Measurements from ENCODE around the gene OR10X1.

Gene OR10X1, protein sequence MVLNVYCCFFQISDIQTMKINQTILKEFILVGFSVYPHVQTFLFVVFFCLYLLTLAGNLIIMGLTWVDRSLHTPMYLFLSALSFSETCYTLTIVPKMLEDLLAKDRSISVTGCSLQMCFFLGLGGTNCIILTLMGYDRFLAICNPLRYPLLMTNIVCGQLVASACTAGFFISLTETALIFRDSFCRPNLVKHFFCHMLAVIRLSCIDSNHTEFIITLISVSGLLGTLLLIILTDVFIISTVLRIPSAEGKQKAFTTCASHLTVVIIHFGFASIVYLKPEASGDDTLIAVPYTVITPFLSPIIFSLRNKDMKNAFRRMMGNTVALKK

DNA sequence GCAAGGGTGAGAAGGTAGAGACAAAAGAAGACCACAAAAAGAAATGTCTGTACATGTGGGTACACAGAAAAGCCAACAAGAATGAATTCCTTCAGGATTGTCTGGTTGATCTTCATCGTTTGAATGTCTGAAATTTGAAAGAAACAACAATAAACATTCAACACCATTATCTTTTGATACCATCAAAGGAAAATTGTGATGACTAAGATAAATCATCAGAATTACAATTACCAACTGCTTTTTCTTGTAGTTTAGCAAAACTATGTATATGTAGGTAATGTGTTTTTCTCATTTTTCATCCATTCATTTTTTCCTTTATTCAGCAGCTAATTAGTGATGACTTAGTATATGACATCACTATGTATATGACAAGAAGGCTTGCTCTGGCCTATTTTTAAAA lies at the start of gene OR10X1:
OR10X1 (minus strand) TSS at position 167 of the 400 bp plus-strand sequence; CDS start at position 167, 0 bp downstream.
- no peak within 1 kb of the TSS for H3K4me3 ChIP-seq (ENCODE audit: low read length)
- H3K9me3 ChIP-seq (ENCODE audit: low read length) = no peaks in the 10 kb centered on the region
- no peaks in the 10 kb centered on the region for H3K27me3 ChIP-seq (ENCODE audit: insufficient read depth, low read length)
- no peaks in the 10 kb centered on the region for H3K4me1 ChIP-seq (ENCODE audit: insufficient read depth, low read length)
- H3K36me3 ChIP-seq (ENCODE audit: insufficient read depth, low read length) = no peaks in the 10 kb centered on the region
- H2AFZ ChIP-seq (ENCODE audit: low read depth, low read length) = no peak within 1 kb of the TSS

DNA sequence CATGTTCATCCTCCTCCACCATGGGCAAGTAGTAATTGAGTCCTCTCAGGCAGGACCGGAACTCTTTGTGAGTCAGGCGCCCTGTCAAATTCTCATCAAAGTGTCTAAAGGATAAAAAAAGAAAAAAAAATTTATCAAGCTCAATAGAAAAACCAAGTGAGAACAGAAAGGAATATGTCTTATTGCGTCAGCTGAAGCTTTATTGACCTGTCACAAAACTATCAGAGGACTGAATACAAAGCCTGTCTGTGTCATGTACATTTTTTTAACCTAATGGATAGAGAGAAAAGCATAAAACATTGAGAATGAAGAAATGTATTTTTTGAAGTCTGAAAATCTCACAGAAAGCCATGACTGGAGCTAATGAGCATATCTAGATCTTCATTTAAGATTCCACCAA lies 34.1 kb upstream of the OR10X1 start:
- H3K36me3 ChIP-seq (ENCODE audit: insufficient read depth, low read length) = no peaks in the 10 kb centered on the region
- no peaks in the 10 kb centered on the region for H3K27me3 ChIP-seq (ENCODE audit: insufficient read depth, low read length)
- H3K4me1 ChIP-seq (ENCODE audit: insufficient read depth, low read length) = no peaks in the 10 kb centered on the region
- H2AFZ ChIP-seq (ENCODE audit: low read depth, low read length) = no peak overlapping the region
- no peaks in the 10 kb centered on the region for H3K9me3 ChIP-seq (ENCODE audit: low read length)
- no peak overlapping the region for H3K4me3 ChIP-seq (ENCODE audit: low read length)

DNA sequence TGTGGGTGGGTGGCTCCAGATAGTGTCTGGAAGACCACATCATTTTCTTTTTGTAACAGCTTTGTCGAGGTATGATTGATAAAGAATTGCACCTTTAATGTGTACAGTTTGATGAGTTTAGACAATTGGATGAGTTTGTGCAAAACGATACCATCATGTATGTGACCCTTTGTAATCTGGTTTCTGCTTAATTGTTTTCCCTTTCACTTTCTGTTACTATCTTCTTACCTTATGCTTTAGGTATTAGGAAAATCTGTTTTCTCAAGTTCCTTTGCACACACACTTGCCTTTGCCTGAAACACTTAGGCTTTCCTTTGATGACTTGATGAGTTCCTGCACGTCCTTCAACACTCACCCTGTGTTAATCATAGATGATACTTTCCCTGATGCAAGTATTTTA lies 32.2 kb upstream of the OR10X1 start:
- no peak overlapping the region for H3K4me3 ChIP-seq (ENCODE audit: low read length)
- H2AFZ ChIP-seq (ENCODE audit: low read depth, low read length) = no peak overlapping the region
- no peaks in the 10 kb centered on the region for H3K36me3 ChIP-seq (ENCODE audit: insufficient read depth, low read length)
- H3K27me3 ChIP-seq (ENCODE audit: insufficient read depth, low read length) = no peaks in the 10 kb centered on the region
- no peaks in the 10 kb centered on the region for H3K4me1 ChIP-seq (ENCODE audit: insufficient read depth, low read length)
- no peaks in the 10 kb centered on the region for H3K9me3 ChIP-seq (ENCODE audit: low read length)

DNA sequence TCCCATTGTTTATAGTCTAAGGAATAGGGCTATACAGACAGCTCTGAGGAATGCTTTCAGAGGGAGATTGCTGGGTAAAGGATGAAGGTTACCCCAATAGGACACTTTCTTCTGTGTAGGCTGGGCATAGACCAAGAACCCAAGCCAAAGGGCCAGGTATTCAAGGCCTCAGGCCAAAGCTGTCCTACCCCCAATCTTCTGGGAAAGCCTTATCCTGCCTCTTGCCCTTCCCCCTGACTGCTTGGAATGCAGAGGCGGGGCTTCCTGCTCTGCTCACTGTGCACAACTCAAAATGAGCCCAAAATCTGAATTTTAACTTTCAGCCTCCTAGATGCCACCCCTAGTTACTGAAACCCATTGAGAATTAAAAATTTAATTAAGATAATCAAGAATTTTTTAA lies 27.6 kb upstream of the OR10X1 start:
- Histone ChIP-seq H3K4me3 (ENCODE audit: low read length) (no peak overlapping the region), H3K36me3 (ENCODE audit: insufficient read depth, low read length) (no peaks in the 10 kb centered on the region), H3K9me3 (ENCODE audit: low read length) (no peaks in the 10 kb centered on the region), H3K4me1 (ENCODE audit: insufficient read depth, low read length) (no peaks in the 10 kb centered on the region), H2AFZ (ENCODE audit: low read depth, low read length) (no peak overlapping the region), H3K27me3 (ENCODE audit: insufficient read depth, low read length) (no peaks in the 10 kb centered on the region)

DNA sequence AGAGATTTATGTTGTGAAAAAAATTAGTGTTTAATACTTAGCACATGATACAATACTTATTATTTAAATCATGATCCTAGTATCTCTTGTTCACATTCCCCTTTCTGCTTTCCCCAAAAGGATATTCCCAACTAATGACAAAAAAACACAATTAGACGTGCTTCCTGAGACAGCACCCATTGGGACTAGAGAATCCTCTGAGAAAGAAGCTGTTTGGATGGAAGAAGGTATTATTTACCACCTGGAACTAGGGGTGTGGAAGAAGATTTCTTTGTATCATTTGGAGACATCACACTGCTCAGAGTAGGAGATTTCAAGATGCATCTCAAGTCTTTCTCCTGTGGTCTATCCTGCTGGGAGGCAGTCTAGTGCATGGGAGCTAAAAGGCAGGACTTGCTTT lies 25.3 kb upstream of the OR10X1 start, which contains the start of gene OR10Z1:
OR10Z1 (plus strand) TSS at position 301 of the 400 bp plus-strand sequence. CDS start 1,171 bp downstream, outside the sequence.
- H3K27me3 ChIP-seq (ENCODE audit: insufficient read depth, low read length) = no peaks in the 10 kb centered on the region
- H3K4me3 ChIP-seq (ENCODE audit: low read length) = no peak within 1 kb of the TSS
- H3K9me3 ChIP-seq (ENCODE audit: low read length) = no peaks in the 10 kb centered on the region
- H3K36me3 ChIP-seq (ENCODE audit: insufficient read depth, low read length) = no peaks in the 10 kb centered on the region
- no peak within 1 kb of the TSS for H2AFZ ChIP-seq (ENCODE audit: low read depth, low read length)
- H3K4me1 ChIP-seq (ENCODE audit: insufficient read depth, low read length) = no peaks in the 10 kb centered on the region

DNA sequence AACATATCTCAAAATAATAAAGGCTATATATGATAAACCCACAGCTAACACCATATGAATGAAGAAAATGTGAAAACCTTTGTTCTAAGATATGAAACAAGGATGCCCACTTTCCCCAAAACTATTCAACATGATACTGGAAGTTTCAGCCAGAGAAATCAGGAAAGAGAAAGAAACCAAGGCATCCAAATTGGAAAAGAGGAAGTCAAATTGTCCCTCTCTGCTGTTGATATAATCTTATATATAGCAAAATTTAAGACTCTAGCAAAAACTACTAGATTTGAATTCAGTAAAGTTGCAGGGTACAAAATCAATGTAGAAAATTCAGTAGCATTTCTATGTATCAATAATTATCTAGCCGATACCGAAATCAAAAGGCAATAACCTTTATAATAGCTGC lies 21.0 kb upstream of the OR10X1 start:
- Histone ChIP-seq H3K4me1 (ENCODE audit: insufficient read depth, low read length) (no peaks in the 10 kb centered on the region), H3K27me3 (ENCODE audit: insufficient read depth, low read length) (no peaks in the 10 kb centered on the region), H3K9me3 (ENCODE audit: low read length) (no peaks in the 10 kb centered on the region), H2AFZ (ENCODE audit: low read depth, low read length) (no peak overlapping the region), H3K4me3 (ENCODE audit: low read length) (no peak overlapping the region), H3K36me3 (ENCODE audit: insufficient read depth, low read length) (no peaks in the 10 kb centered on the region)

DNA sequence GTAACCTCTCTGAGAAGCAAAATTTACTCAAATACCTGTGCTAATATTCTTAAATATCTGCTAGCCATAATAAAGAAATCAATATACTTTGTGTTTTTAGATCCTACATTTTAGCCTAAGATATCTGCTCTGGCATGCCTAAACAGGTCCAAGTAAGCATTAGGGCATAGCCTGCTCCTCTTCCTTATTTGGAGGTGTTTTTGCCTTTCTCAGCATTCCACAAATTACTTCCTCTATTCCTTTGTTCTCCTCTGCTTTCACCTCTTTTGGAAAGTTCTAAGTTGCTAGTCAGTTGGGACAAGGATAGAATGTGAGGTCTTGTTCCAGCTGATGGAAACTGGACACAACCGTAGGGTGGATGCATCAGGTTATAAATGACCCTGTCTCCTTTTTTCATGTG lies 7.2 kb upstream of the OR10X1 start:
- Histone ChIP-seq H3K27me3 (ENCODE audit: insufficient read depth, low read length) (no peaks in the 10 kb centered on the region), H3K36me3 (ENCODE audit: insufficient read depth, low read length) (no peaks in the 10 kb centered on the region), H3K9me3 (ENCODE audit: low read length) (no peaks in the 10 kb centered on the region), H3K4me1 (ENCODE audit: insufficient read depth, low read length) (no peaks in the 10 kb centered on the region), H2AFZ (ENCODE audit: low read depth, low read length) (no peak overlapping the region), H3K4me3 (ENCODE audit: low read length) (no peak overlapping the region)

DNA sequence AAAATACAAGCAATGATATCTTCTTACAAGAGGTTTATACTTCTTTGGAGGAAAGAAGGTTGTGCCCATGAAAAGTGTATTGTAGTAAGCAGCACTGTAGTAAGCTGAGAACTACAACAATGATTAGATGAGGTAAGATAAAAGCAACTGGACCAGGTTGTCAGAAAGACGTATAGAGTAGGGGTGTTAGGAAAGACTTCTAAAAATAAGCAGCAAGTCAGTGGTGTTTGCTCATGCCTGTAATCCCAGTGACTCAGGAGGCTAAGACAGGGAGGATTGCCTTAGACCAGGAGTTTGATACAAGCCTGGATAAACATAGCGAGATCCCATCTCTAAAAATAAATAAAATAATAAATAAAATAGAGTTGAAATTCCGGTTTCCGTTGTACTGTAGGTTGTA lies 4.3 kb upstream of the OR10X1 start:
- Histone ChIP-seq H3K27me3 (ENCODE audit: insufficient read depth, low read length) (no peaks in the 10 kb centered on the region), H3K4me1 (ENCODE audit: insufficient read depth, low read length) (no peaks in the 10 kb centered on the region), H3K4me3 (ENCODE audit: low read length) (no peak overlapping the region), H3K9me3 (ENCODE audit: low read length) (no peaks in the 10 kb centered on the region), H3K36me3 (ENCODE audit: insufficient read depth, low read length) (no peaks in the 10 kb centered on the region), H2AFZ (ENCODE audit: low read depth, low read length) (no peak overlapping the region)

DNA sequence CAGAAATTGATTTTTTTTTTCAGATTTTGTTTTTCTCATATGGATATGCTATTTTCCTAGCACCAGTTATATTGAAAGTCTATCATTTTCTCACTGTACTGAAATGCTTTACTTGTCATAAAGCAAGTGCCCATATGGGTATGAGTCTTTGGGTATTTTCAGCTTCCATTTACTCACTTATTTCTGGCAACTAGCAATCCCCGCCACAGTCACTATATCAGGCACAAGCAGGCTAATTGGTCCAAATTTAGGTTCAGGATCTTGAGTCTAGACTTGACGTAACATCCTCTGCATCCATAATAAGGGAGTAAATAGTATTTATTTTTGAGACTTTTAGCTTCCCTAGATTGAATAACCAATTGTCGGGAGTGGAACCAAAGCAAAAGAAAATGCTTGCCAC lies 2.1 kb downstream of the OR10X1 start:
- no peak overlapping the region for H2AFZ ChIP-seq (ENCODE audit: low read depth, low read length)
- H3K4me1 ChIP-seq (ENCODE audit: insufficient read depth, low read length) = no peaks in the 10 kb centered on the region
- no peaks in the 10 kb centered on the region for H3K9me3 ChIP-seq (ENCODE audit: low read length)
- H3K27me3 ChIP-seq (ENCODE audit: insufficient read depth, low read length) = no peaks in the 10 kb centered on the region
- no peak overlapping the region for H3K4me3 ChIP-seq (ENCODE audit: low read length)
- H3K36me3 ChIP-seq (ENCODE audit: insufficient read depth, low read length) = no peaks in the 10 kb centered on the region

DNA sequence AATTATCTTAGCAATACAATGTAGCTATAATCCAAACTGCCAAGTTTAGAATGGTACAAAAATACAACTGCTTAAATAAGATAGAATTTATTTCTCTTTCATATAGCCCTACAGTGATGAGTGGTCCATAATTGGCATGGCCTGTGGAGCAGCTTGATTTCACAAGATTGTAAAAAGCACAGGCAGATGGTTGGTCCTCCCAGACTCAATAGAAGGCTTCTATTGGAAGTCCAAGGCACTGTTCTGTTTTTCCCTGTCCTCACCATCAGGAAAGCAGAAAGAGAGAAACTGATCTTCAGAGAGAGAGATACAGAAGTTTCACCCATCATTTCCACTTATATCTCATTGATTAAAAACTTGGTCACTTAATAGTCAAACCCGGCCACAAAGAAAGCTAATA lies 7.5 kb downstream of the OR10X1 start:
- H3K4me1 ChIP-seq (ENCODE audit: insufficient read depth, low read length) = no peaks in the 10 kb centered on the region
- H3K27me3 ChIP-seq (ENCODE audit: insufficient read depth, low read length) = no peaks in the 10 kb centered on the region
- H3K36me3 ChIP-seq (ENCODE audit: insufficient read depth, low read length) = no peaks in the 10 kb centered on the region
- no peaks in the 10 kb centered on the region for H3K9me3 ChIP-seq (ENCODE audit: low read length)
- H3K4me3 ChIP-seq (ENCODE audit: low read length) = no peak overlapping the region
- no peak overlapping the region for H2AFZ ChIP-seq (ENCODE audit: low read depth, low read length)

DNA sequence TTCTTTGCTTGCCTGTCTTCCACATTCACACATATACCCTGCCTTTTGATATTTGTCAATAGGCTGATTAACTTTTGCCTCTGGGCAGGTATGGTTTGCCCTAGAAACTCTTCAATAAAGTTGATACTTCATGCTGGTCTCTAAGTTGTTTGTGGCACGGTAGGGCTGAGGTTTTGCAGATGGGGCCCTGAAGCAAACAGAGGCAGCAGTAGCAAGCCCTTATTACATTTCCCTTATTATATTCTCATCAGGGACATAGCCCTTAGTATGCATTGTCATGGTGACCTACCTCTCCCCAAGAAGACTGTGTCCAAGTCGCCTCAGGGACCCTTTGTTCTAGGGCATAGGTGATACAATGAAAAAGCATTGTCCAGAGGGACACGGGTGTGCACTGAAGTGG lies 9.2 kb downstream of the OR10X1 start, which contains the start of gene OR6P1:
OR6P1 (minus strand) TSS at position 101 of the 400 bp plus-strand sequence. CDS start 6,976 bp downstream, outside the sequence.
- Histone ChIP-seq H3K4me1 (ENCODE audit: insufficient read depth, low read length) (no peaks in the 10 kb centered on the region), H2AFZ (ENCODE audit: low read depth, low read length) (no peak within 1 kb of the TSS), H3K9me3 (ENCODE audit: low read length) (no peaks in the 10 kb centered on the region), H3K27me3 (ENCODE audit: insufficient read depth, low read length) (no peaks in the 10 kb centered on the region), H3K36me3 (ENCODE audit: insufficient read depth, low read length) (no peaks in the 10 kb centered on the region), H3K4me3 (ENCODE audit: low read length) (no peak within 1 kb of the TSS)

DNA sequence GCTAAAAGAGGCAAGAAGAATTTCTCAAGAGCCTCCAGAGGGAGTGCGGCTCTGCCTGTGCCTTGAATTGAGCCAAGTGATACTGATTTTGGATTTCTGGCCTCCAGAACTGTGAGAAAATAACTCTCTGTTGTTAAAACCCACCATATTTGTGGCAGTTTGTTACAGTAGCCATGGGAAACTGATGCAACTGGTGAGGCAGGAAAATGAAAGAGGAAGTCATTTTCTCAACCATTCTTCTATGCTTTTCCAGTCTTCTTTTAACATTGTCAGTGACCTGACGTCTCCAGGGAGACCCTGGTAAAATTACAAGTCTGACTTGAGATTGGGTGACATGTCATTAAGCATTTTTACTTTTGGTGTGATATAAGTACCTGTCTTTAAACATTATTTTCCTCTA lies 15.1 kb downstream of the OR10X1 start:
- H3K4me1 ChIP-seq (ENCODE audit: insufficient read depth, low read length) = no peaks in the 10 kb centered on the region
- no peak overlapping the region for H3K4me3 ChIP-seq (ENCODE audit: low read length)
- no peaks in the 10 kb centered on the region for H3K36me3 ChIP-seq (ENCODE audit: insufficient read depth, low read length)
- no peaks in the 10 kb centered on the region for H3K27me3 ChIP-seq (ENCODE audit: insufficient read depth, low read length)
- no peak overlapping the region for H2AFZ ChIP-seq (ENCODE audit: low read depth, low read length)
- no peaks in the 10 kb centered on the region for H3K9me3 ChIP-seq (ENCODE audit: low read length)

DNA sequence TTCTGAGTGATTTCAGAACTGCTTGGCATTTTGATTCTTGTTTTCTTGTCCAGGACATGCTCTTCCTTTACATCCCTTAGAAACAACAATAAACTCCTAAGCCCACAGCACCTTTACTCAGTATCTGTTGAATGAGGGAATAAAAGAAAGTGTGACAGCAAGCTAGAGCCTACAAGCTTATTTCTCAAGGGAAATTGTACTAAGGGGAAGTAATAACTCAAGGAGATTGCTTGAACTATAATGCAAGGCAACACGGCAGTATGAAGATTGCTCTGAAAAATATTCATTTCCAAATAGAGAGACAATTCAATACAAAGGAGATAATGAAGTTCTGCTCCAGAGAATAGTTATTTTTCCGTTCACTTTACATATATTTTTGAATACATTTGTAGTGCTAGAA lies 15.8 kb downstream of the OR10X1 start:
- no peak overlapping the region for H2AFZ ChIP-seq (ENCODE audit: low read depth, low read length)
- H3K36me3 ChIP-seq (ENCODE audit: insufficient read depth, low read length) = no peaks in the 10 kb centered on the region
- no peaks in the 10 kb centered on the region for H3K4me1 ChIP-seq (ENCODE audit: insufficient read depth, low read length)
- H3K9me3 ChIP-seq (ENCODE audit: low read length) = no peaks in the 10 kb centered on the region
- no peak overlapping the region for H3K4me3 ChIP-seq (ENCODE audit: low read length)
- no peaks in the 10 kb centered on the region for H3K27me3 ChIP-seq (ENCODE audit: insufficient read depth, low read length)

DNA sequence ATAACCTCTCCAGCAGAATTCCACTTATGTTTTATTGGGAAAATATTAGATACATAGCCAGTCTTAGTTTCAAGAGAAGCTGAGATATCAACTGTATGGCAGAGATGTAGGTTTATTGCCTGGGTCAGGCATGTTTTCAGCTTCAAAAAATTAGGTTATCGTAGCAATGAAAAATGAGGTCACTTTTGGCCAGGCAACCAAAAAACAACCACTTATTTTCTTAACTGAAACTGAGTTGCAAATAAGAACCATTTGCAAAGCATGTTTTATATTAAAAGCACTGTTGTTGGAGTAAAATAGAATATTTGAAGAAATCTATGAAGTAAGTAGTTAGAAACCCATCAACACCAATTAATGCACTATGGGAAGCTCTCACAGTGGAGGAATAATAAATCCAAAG lies 20.0 kb downstream of the OR10X1 start:
- Histone ChIP-seq H3K4me3 (ENCODE audit: low read length) (no peak overlapping the region), H3K4me1 (ENCODE audit: insufficient read depth, low read length) (no peaks in the 10 kb centered on the region), H3K9me3 (ENCODE audit: low read length) (no peaks in the 10 kb centered on the region)

More for the DNA sequence above, 20.0 kb downstream of the OR10X1 start:
- H3K27me3 ChIP-seq (ENCODE audit: insufficient read depth, low read length) = no peaks in the 10 kb centered on the region
- H3K36me3 ChIP-seq (ENCODE audit: insufficient read depth, low read length) = no peaks in the 10 kb centered on the region
- H2AFZ ChIP-seq (ENCODE audit: low read depth, low read length) = no peak overlapping the region

All from neuron (in vitro differentiated cells).